DOHH2 (cell line): ENCODE measurements around the gene SENP8.

Source experiments
- H3F3A ChIP-seq: fragments of 200-600 bp; sonication (generic), shearing (Covaris generic); 2 replicates; pipeline ENCODE4 v1.6.0; 2016; ENCODE audit warnings: antibody characterized with exemption, mild to moderate bottlenecking; ENCODE audit not compliant: control insufficient read depth, insufficient read depth
- H3K27ac ChIP-seq: fragments of 200-600 bp; sonication (generic); 2 replicates; pipeline ENCODE4 v1.5.1; 2014; ENCODE audit warnings: low read depth, mild to moderate bottlenecking, low read length, moderate library complexity
- H3K27me3 ChIP-seq: fragments of 200-600 bp; sonication (generic); 2 replicates; pipeline ENCODE4 v1.6.1; 2014; ENCODE audit warnings: mild to moderate bottlenecking, low read length, mixed read lengths; ENCODE audit not compliant: control insufficient read depth
- H3K36me3 ChIP-seq: fragments of 200-600 bp; sonication (generic); 2 replicates; pipeline ENCODE4 v1.6.1; 2014; ENCODE audit warnings: mild to moderate bottlenecking, low read length, moderate library complexity, mixed read lengths; ENCODE audit not compliant: control insufficient read depth
- H3K4me1 ChIP-seq: fragments of 200-600 bp; sonication (generic); 2 replicates; pipeline ENCODE4 v1.6.1; 2014; ENCODE audit warnings: mild to moderate bottlenecking, low read length, mixed read lengths; ENCODE audit not compliant: control insufficient read depth
- H3K4me2 ChIP-seq: fragments of 200-600 bp; sonication (generic); 2 replicates; pipeline ENCODE4 v1.6.0; 2014; ENCODE audit warnings: mild to moderate bottlenecking, low read length, moderate library complexity
- H3K4me3 ChIP-seq: fragments of 200-600 bp; sonication (generic); 2 replicates; pipeline ENCODE4 v1.5.1; 2014; ENCODE audit warnings: mild to moderate bottlenecking, low read length, mixed read lengths
- H3K79me2 ChIP-seq: fragments of 200-600 bp; sonication (generic); 2 replicates; pipeline ENCODE4 v1.6.1; 2014; ENCODE audit warnings: mild to moderate bottlenecking, low read length, mixed read lengths; ENCODE audit not compliant: control insufficient read depth
- H3K9me2 ChIP-seq: fragments of 200-600 bp; sonication (generic); replicated peaks from 2 replicates; pipeline ENCODE4 v1.6.1; 2014; ENCODE audit warnings: mild to moderate bottlenecking, low read length, mixed read lengths; ENCODE audit not compliant: control insufficient read depth
- H3K9me3 ChIP-seq: fragments of 200-600 bp; sonication (generic); 2 replicates; pipeline ENCODE4 v1.6.1; 2014; ENCODE audit warnings: antibody characterized with exemption, low read length, mixed read lengths; ENCODE audit not compliant: control insufficient read depth, insufficient read depth
- H4K20me1 ChIP-seq: fragments of 200-600 bp; sonication (generic); 2 replicates; pipeline ENCODE4 v1.6.0; 2014; ENCODE audit warnings: low read depth, mild to moderate bottlenecking, antibody characterized with exemption, low read length, moderate library complexity; ENCODE audit not compliant: control insufficient read depth, insufficient read depth
- CTCF ChIP-seq: fragments of 200-600 bp; sonication (generic); IDR thresholded peaks from one replicate; pipeline ENCODE4 v1.5.1; 2014; ENCODE audit warnings: antibody characterized with exemption, mild to moderate bottlenecking, low read depth, low read length; ENCODE audit not compliant: poor library complexity, severe bottlenecking
- EZH2phosphoT487 ChIP-seq: fragments of 200-600 bp; sonication (generic); IDR thresholded peaks from 2 replicates; pipeline ENCODE4 v1.6.1; 2017; ENCODE audit warnings: borderline replicate concordance, mild to moderate bottlenecking, antibody characterized with exemption, low read length, moderate library complexity, mixed read lengths

The SENP8 gene

GRCh38 chr15:72110355-72110754, 7.8 kb upstream of the SENP8 start:
- no peak overlapping the region for H3K27ac ChIP-seq
- peaks cover 5% of the 10 kb centered on the region; the same call in 1 of the 2 replicates for H3F3A ChIP-seq
- TF ChIP-seq EZH2phosphoT487, result no peak
- no peak for TF ChIP-seq CTCF
- H3K79me2 ChIP-seq, result peaks cover 100% of the 10 kb centered on the region
- H3K9me3 ChIP-seq, result no peaks in the 10 kb centered on the region
- H3K27me3 ChIP-seq, result no peaks in the 10 kb centered on the region
- H3K36me3 ChIP-seq, result peaks cover 6% of the 10 kb centered on the region; the same call in 1 of the 2 replicates
- peaks cover 88% of the 10 kb centered on the region for H3K4me1 ChIP-seq
- no peak overlapping the region for H3K4me2 ChIP-seq
- H4K20me1 ChIP-seq, result 0 out of 2 replicates have a peak, but pooled peaks cover 2% of the 10 kb centered on the region
- no peak overlapping the region for H3K4me3 ChIP-seq
- no peaks in the 10 kb centered on the region for H3K9me2 ChIP-seq

DNA sequence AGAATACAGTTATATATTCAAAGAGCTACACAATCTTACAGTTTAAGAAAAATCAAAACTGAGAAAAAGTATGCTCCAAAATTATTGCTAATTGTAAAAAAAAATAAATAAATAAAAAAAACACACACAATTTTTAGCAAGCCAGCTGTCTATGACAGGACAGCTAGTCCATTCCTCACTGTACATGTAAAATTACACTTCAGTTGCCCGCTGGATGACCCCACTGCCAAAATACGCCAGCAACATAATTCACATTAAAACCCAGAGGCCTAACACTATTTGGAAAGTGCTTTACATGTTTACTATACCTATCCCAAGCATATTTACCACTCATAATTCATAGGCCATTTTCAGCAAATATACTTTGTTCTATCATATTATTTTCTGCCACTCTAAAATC, 6.1 kb upstream of the SENP8 start:
- Histone ChIP-seq H3K36me3 (peaks cover 19% of the 10 kb centered on the region; the same call in 1 of the 2 replicates), H3K9me2 (no peaks in the 10 kb centered on the region), H3K4me1 (peaks cover 78% of the 10 kb centered on the region), H3K9me3 (no peaks in the 10 kb centered on the region), H3K4me3 (no peak overlapping the region), H4K20me1 (0 out of 2 replicates have a peak, but pooled peaks cover 3% of the 10 kb centered on the region), H3K27ac (no peak overlapping the region), H3K79me2 (peaks cover 100% of the 10 kb centered on the region), H3F3A (peaks cover 5% of the 10 kb centered on the region; the same call in 1 of the 2 replicates), H3K27me3 (no peaks in the 10 kb centered on the region), H3K4me2 (peak overlapping the region; percentile 2; the same call in 1 of the 2 replicates)
- no peak for TF ChIP-seq CTCF
- no peak for TF ChIP-seq EZH2phosphoT487

DNA sequence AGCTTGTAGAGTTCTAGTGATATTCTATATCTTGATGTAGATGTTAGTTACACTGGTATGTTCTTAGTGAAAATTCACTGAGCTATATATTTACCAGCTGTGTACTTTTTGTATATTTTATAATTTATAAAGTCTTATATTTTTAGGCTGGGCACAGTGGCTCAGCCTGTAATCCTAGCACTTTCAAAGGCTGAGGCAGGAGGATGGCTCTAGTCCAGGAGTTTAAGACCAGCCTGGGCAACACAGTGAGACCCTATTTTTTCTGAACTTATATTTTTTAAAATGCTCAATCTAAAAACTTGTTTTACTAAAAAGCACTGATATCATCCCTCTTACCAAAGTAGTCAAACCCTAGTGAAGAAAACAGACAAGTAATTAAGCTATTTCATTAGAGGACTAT, 5.4 kb upstream of the SENP8 start:
- H3K4me3 ChIP-seq, result peak overlapping the region; percentile 20; the same call in 1 of the 2 replicates
- H3K9me3 ChIP-seq, result no peaks in the 10 kb centered on the region
- peaks cover 71% of the 10 kb centered on the region for H3K4me1 ChIP-seq
- H3K36me3 ChIP-seq, result peaks cover 23% of the 10 kb centered on the region
- peaks cover 99% of the 10 kb centered on the region for H3K79me2 ChIP-seq
- H4K20me1 ChIP-seq, result 0 out of 2 replicates have a peak, but pooled peaks cover 3% of the 10 kb centered on the region
- no peaks in the 10 kb centered on the region for H3K9me2 ChIP-seq
- no peak for TF ChIP-seq CTCF
- H3F3A ChIP-seq, result peaks cover 5% of the 10 kb centered on the region; the same call in 1 of the 2 replicates
- H3K27me3 ChIP-seq, result no peaks in the 10 kb centered on the region
- peak overlapping the region; percentile 80 for H3K4me2 ChIP-seq
- H3K27ac ChIP-seq, result no peak overlapping the region
